ACC112 (cell line): ENCODE results near the gene AHNAK2.
"Not testable (repeated sequence)": the region's sequence is repeated elsewhere in the genome, so short reads cannot be mapped to it uniquely, and the experiment has no call there.

Experiments used
- H2AFZ ChIP-seq: fragments of 200-600 bp; sonication (generic); one replicate; pipeline ENCODE4 v1.6.0; 2017; ENCODE audit warnings: antibody characterized with exemption, low read length; ENCODE audit not compliant: unreplicated experiment
- H3K27ac ChIP-seq: fragments of 200-600 bp; sonication (generic); 2 replicates; pipeline ENCODE4 v1.5.1; 2014; ENCODE audit warnings: low read depth, mild to moderate bottlenecking, antibody characterized with exemption, low read length, moderate library complexity
- H3K27me3 ChIP-seq: fragments of 200-600 bp; sonication (generic); 2 replicates; pipeline ENCODE4 v1.6.1; 2014; ENCODE audit warnings: mild to moderate bottlenecking, antibody characterized with exemption, low read length, moderate library complexity, mixed read lengths; ENCODE audit not compliant: insufficient read depth
- H3K36me3 ChIP-seq: fragments of 200-600 bp; sonication (generic); 2 replicates; pipeline ENCODE4 v1.6.1; 2016; ENCODE audit warnings: mild to moderate bottlenecking, antibody characterized with exemption, low read length, moderate library complexity, mixed read lengths; ENCODE audit not compliant: insufficient read depth
- H3K4me1 ChIP-seq: fragments of 200-600 bp; sonication (generic); one replicate; pipeline ENCODE4 v1.6.1; 2016; ENCODE audit warnings: low read length, mixed read lengths; ENCODE audit not compliant: insufficient read depth, unreplicated experiment, control insufficient read depth
- H3K4me3 ChIP-seq: fragments of 200-600 bp; sonication (generic); 2 replicates; pipeline ENCODE4 v1.5.1; 2014; ENCODE audit warnings: mild to moderate bottlenecking, low read depth, low read length
- H3K79me2 ChIP-seq: fragments of 200-600 bp; sonication (generic); one replicate; pipeline ENCODE4 v1.6.0; 2016; ENCODE audit warnings: low read length; ENCODE audit not compliant: control insufficient read depth, unreplicated experiment, insufficient read depth

AHNAK2 gene

GRCh38 chr14:104957146-104958113 lies 20.7 kb downstream of the AHNAK2 start:
- Histone ChIP-seq H3K36me3 (peaks cover 22% of the 10 kb centered on the region; the same call in 1 of the 2 replicates), H3K27ac (no peak overlapping the region), H3K27me3 (no peaks in the 10 kb centered on the region), H3K79me2 (no peaks in the 10 kb centered on the region), H3K4me3 (no peak overlapping the region), H3K4me1 (peaks cover 3% of the 10 kb centered on the region), H2AFZ (no peak overlapping the region)

- Histone ChIP-seq H3K4me1 (peaks cover 3% of the 10 kb centered on the region), H3K27me3 (no peaks in the 10 kb centered on the region), H3K4me3 (no peak overlapping the region), H3K36me3 (peaks cover 22% of the 10 kb centered on the region; the same call in 1 of the 2 replicates), H2AFZ (no peak overlapping the region), H3K79me2 (no peaks in the 10 kb centered on the region), H3K27ac (no peak overlapping the region)
These were observed 21.8 kb downstream of the AHNAK2 start for GRCh38 chr14:104956290-104956890.

- H3K36me3 ChIP-seq = peaks cover 22% of the 10 kb centered on the region; the same call in 1 of the 2 replicates
- H3K4me1 ChIP-seq = peaks cover 3% of the 10 kb centered on the region
- H3K27ac ChIP-seq = no peak overlapping the region
- H3K79me2 ChIP-seq = no peaks in the 10 kb centered on the region
- no peak overlapping the region for H2AFZ ChIP-seq
- no peaks in the 10 kb centered on the region for H3K27me3 ChIP-seq
- no peak overlapping the region for H3K4me3 ChIP-seq
These were observed 22.8 kb downstream of the AHNAK2 start for GRCh38 chr14:104955396-104955770.

- Histone ChIP-seq H3K79me2 (no peaks in the 10 kb centered on the region), H2AFZ (no peak overlapping the region), H3K36me3 (peaks cover 22% of the 10 kb centered on the region; the same call in 1 of the 2 replicates), H3K4me3 (no peak overlapping the region), H3K27me3 (no peaks in the 10 kb centered on the region), H3K27ac (no peak overlapping the region), H3K4me1 (peaks cover 3% of the 10 kb centered on the region)
These were observed 23.3 kb downstream of the AHNAK2 start for GRCh38 chr14:104954746-104955395.

- Histone ChIP-seq H3K27me3 (no peaks in the 10 kb centered on the region), H2AFZ (no peak overlapping the region), H3K79me2 (no peaks in the 10 kb centered on the region), H3K4me1 (peaks cover 3% of the 10 kb centered on the region), H3K4me3 (no peak overlapping the region), H3K36me3 (peaks cover 22% of the 10 kb centered on the region; the same call in 1 of the 2 replicates), H3K27ac (no peak overlapping the region)
These were observed 24.1 kb downstream of the AHNAK2 start for GRCh38 chr14:104953896-104954656.

- Histone ChIP-seq H3K4me3 (no peak overlapping the region), H3K4me1 (peaks cover 3% of the 10 kb centered on the region), H3K79me2 (no peaks in the 10 kb centered on the region), H3K36me3 (peaks cover 22% of the 10 kb centered on the region; the same call in 1 of the 2 replicates), H3K27ac (no peak overlapping the region), H2AFZ (no peak overlapping the region), H3K27me3 (no peaks in the 10 kb centered on the region)
These were observed 25.1 kb downstream of the AHNAK2 start for GRCh38 chr14:104953097-104953496.

GRCh38 chr14:104951863-104952657 lies 26.1 kb downstream of the AHNAK2 start:
- not testable (repeated sequence) for H2AFZ ChIP-seq, H3K79me2 ChIP-seq, H3K4me1 ChIP-seq, H3K27me3 ChIP-seq, H3K27ac ChIP-seq, H3K4me3 ChIP-seq
- H3K36me3 ChIP-seq = peaks cover 20% of the 10 kb centered on the region; the same call in 1 of the 2 replicates

- H3K4me1 ChIP-seq, H3K27me3 ChIP-seq, H3K79me2 ChIP-seq, H3K4me3 ChIP-seq, H3K27ac ChIP-seq, H2AFZ ChIP-seq: not testable (repeated sequence)
- peaks cover 18% of the 10 kb centered on the region; the same call in 1 of the 2 replicates for H3K36me3 ChIP-seq
These were observed 27.5 kb downstream of the AHNAK2 start for GRCh38 chr14:104950701-104951100.

- H2AFZ ChIP-seq = no peak overlapping the region
- peaks cover 13% of the 10 kb centered on the region; the same call in 1 of the 2 replicates for H3K36me3 ChIP-seq
- no peaks in the 10 kb centered on the region for H3K4me1 ChIP-seq
- H3K79me2 ChIP-seq = no peaks in the 10 kb centered on the region
- H3K27ac ChIP-seq = no peak overlapping the region
- no peaks in the 10 kb centered on the region for H3K27me3 ChIP-seq
- no peak overlapping the region for H3K4me3 ChIP-seq
These were observed 28.2 kb downstream of the AHNAK2 start for GRCh38 chr14:104950021-104950420.
